Choroid plexus epithelial cell (primary cell): ENCODE data around the gene TRIM9.

ENCODE experiments used
- DNase-seq: peaks from one replicate; pipeline ENCODE4 v3.0.0-alpha.2; 2010; ENCODE audit warnings: low read depth
- H3K4me3 ChIP-seq: 2 replicates; pipeline ENCODE4 v1.5.1; 2011; ENCODE audit warnings: low read depth, mild to moderate bottlenecking, control low read depth, low read length, moderate library complexity
- TF ChIP-seq, protein P1 (sequence below): conservative IDR thresholded peaks from 2 replicates; pipeline ENCODE4 v1.5.1; 2011; ENCODE audit warnings: low read depth, mild to moderate bottlenecking, control low read depth, inconsistent platforms, low read length, moderate library complexity

The TRIM9 gene

DNA sequence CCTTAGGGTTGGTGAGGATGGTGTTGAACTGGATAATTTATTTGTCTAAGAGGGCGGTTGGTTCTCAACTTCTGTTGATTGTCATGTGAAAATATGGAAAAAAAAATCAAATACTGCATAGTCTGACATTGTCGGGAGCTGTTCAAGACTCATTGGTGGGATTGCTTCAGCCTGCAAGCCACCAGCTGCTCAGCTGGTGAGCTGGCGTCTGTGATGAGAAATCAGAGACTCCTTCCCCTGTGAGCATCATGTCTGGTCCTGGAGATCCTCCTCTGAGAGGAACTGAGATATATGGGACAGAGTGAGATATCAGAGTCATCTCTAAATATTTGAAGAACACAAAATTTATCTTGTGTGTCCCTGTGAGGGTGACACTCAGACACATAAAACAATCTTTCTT lies 49.9 kb downstream of the TRIM9 start:
- TF ChIP-seq, protein P1, sequence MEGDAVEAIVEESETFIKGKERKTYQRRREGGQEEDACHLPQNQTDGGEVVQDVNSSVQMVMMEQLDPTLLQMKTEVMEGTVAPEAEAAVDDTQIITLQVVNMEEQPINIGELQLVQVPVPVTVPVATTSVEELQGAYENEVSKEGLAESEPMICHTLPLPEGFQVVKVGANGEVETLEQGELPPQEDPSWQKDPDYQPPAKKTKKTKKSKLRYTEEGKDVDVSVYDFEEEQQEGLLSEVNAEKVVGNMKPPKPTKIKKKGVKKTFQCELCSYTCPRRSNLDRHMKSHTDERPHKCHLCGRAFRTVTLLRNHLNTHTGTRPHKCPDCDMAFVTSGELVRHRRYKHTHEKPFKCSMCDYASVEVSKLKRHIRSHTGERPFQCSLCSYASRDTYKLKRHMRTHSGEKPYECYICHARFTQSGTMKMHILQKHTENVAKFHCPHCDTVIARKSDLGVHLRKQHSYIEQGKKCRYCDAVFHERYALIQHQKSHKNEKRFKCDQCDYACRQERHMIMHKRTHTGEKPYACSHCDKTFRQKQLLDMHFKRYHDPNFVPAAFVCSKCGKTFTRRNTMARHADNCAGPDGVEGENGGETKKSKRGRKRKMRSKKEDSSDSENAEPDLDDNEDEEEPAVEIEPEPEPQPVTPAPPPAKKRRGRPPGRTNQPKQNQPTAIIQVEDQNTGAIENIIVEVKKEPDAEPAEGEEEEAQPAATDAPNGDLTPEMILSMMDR = no peak
- DNase-seq = no peak
- no peak overlapping the region for H3K4me3 ChIP-seq

DNA sequence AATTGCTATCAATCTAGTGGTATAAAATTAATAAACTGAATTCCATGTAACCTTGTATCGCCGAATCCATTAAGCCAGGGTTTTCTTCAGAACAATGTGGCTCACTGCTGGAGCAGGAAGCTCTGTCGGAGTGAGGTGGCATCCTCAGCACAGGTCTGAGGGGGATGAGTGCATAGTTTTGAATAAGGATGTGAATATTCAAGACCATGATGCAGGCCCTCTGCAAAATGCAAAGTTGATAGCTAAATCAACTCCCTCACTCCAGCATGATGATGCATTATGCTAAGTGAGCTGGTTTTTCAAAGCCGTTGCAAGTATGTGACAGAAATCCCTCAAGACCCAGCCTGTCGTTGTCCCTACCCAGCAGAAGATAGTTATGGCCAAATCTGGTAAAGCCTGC lies 53.0 kb downstream of the TRIM9 start:
- no peak overlapping the region for H3K4me3 ChIP-seq
- DNase-seq = no peak
- TF ChIP-seq, protein P1 = no peak

- no peak for DNase-seq
- TF ChIP-seq, protein P1 = no peak
- H3K4me3 ChIP-seq = no peak overlapping the region
Measured at GRCh38 chr14:51041108-51041531, 53.8 kb downstream of the TRIM9 start.

- no peak for DNase-seq
- TF ChIP-seq, protein P1 = no peak
- no peak overlapping the region for H3K4me3 ChIP-seq
Measured at GRCh38 chr14:51039252-51039651, 55.7 kb downstream of the TRIM9 start.

GRCh38 chr14:51035611-51036192 lies 59.2 kb downstream of the TRIM9 start:
- no peak overlapping the region for H3K4me3 ChIP-seq
- DNase-seq = no peak
- TF ChIP-seq, protein P1 = no peak

- TF ChIP-seq, protein P1 = no peak
- H3K4me3 ChIP-seq = no peak overlapping the region
- DNase-seq = peak; percentile 88
Measured at GRCh38 chr14:51028851-51029754, 65.8 kb downstream of the TRIM9 start.

DNA sequence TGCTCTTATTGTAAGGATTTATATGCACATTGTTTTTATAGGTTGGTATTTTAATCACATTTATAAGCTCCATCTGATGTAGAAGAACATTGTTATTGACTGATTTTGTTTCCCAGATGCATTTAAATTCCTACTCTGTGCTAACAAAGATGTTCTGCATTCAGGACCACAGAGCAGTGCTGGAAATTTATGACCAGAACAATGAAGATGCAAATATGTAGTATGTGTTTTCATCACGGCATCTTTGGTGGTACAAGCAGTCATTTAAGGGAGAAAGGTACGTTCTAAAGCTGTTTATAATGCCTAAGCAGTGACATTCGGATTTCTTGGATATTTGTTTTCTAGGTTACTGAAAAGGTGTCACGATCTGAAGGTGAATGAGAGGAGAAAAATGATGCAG lies 66.5 kb downstream of the TRIM9 start:
- TF ChIP-seq, protein P1 = no peak
- H3K4me3 ChIP-seq = no peak overlapping the region
- no peak for DNase-seq
